WTC11 (cell line): ENCODE results near the gene KRTAP2-1.

Experiments used
- CREB1 ChIP-seq: sonication (generic); formaldehyde crosslinking; IDR thresholded peaks from 2 replicates; pipeline ENCODE4 v1.8.0; 2023; ENCODE audit warnings: mild to moderate bottlenecking, missing genetic modification reagents
- CREM ChIP-seq: sonication (generic); formaldehyde crosslinking; IDR thresholded peaks from 2 replicates; pipeline ENCODE4 v1.8.1; 2022; ENCODE audit warnings: mild to moderate bottlenecking, missing genetic modification reagents, moderate library complexity
- ETV6 ChIP-seq: sonication (generic); formaldehyde crosslinking; IDR thresholded peaks from 2 replicates; pipeline ENCODE4 v1.8.1; 2022; ENCODE audit warnings: mild to moderate bottlenecking, missing genetic modification reagents
- JAZF1 ChIP-seq: fragments of 250-450 bp; sonication (Bioruptor Pico); IDR thresholded peaks from 2 replicates; pipeline ENCODE4 v1.9.0; 2021; ENCODE audit warnings: moderate library complexity, mild to moderate bottlenecking, inconsistent platforms
- KAT7 ChIP-seq: sonication (generic); formaldehyde crosslinking; IDR thresholded peaks from 2 replicates; pipeline ENCODE4 v1.8.1; 2023; ENCODE audit warnings: missing genetic modification reagents, mild to moderate bottlenecking, borderline replicate concordance
- TEAD4 ChIP-seq: sonication (generic); formaldehyde crosslinking; IDR thresholded peaks from 2 replicates; pipeline ENCODE4 v1.8.0; 2022; ENCODE audit warnings: mild to moderate bottlenecking, missing genetic modification reagents
- ZNF317 ChIP-seq: sonication (generic); formaldehyde crosslinking; IDR thresholded peaks from 2 replicates; pipeline ENCODE4 v1.8.1; 2023; ENCODE audit warnings: low read depth, mild to moderate bottlenecking, moderate library complexity, missing genetic modification reagents, borderline replicate concordance
- TF ChIP-seq, protein P1 (sequence below): fragments of 200-600 bp; IDR thresholded peaks from 2 replicates; pipeline ENCODE4 v1.8.0; 2022; ENCODE audit warnings: antibody characterized with exemption
- TF ChIP-seq, protein P2 (sequence below): sonication (generic); formaldehyde crosslinking; conservative IDR thresholded peaks from 2 replicates; pipeline ENCODE4 v1.8.1; 2022; ENCODE audit warnings: mild to moderate bottlenecking, missing genetic modification reagents
- TF ChIP-seq, protein P3 (sequence below): sonication (generic); formaldehyde crosslinking; IDR thresholded peaks from 2 replicates; pipeline ENCODE4 v1.8.0; 2022; ENCODE audit warnings: mild to moderate bottlenecking, missing genetic modification reagents
- TF ChIP-seq, protein P4 (sequence below): sonication (generic); formaldehyde crosslinking; IDR thresholded peaks from 2 replicates; pipeline ENCODE4 v1.8.0; 2022; ENCODE audit warnings: missing genetic modification reagents
- TF ChIP-seq, protein P5 (sequence below): sonication (generic); formaldehyde crosslinking; IDR thresholded peaks from 2 replicates; pipeline ENCODE4 v1.8.0; 2022; ENCODE audit warnings: mild to moderate bottlenecking, missing genetic modification reagents
- TF ChIP-seq, protein P6 (sequence below): sonication (generic); formaldehyde crosslinking; IDR thresholded peaks from 2 replicates; pipeline ENCODE4 v1.8.0; 2023; ENCODE audit warnings: mild to moderate bottlenecking, missing genetic modification reagents

DNA sequence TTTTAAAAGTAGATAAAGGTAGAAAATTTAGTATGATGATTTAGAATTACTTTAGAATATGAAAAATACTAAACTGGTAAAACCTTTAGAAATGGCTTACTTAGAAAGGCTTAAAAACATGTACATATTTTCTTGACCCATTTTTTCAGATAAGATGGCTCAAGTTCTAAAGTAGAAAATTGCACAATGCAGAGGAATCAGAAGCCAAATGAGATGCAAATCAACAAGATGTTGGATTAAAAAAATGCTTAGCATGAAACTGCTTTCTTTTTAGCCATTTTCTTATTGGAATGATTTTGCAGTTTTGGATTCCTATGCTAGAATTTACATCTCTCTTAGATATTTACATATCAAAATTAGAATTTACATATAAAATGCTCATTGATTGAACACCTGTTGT is 36.7 kb downstream of the KRTAP2-1 start:
- no peak for TF ChIP-seq TEAD4 (CRISPR knock-in tag)
- TF ChIP-seq, protein P1, sequence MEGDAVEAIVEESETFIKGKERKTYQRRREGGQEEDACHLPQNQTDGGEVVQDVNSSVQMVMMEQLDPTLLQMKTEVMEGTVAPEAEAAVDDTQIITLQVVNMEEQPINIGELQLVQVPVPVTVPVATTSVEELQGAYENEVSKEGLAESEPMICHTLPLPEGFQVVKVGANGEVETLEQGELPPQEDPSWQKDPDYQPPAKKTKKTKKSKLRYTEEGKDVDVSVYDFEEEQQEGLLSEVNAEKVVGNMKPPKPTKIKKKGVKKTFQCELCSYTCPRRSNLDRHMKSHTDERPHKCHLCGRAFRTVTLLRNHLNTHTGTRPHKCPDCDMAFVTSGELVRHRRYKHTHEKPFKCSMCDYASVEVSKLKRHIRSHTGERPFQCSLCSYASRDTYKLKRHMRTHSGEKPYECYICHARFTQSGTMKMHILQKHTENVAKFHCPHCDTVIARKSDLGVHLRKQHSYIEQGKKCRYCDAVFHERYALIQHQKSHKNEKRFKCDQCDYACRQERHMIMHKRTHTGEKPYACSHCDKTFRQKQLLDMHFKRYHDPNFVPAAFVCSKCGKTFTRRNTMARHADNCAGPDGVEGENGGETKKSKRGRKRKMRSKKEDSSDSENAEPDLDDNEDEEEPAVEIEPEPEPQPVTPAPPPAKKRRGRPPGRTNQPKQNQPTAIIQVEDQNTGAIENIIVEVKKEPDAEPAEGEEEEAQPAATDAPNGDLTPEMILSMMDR = no peak
- TF ChIP-seq, protein P2, sequence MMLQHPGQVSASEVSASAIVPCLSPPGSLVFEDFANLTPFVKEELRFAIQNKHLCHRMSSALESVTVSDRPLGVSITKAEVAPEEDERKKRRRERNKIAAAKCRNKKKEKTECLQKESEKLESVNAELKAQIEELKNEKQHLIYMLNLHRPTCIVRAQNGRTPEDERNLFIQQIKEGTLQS (CRISPR knock-in tag) = no peak
- no peak for TF ChIP-seq JAZF1 (CRISPR knock-in tag)
- no peak for TF ChIP-seq ZNF317 (CRISPR knock-in tag)
- TF ChIP-seq, protein P3, sequence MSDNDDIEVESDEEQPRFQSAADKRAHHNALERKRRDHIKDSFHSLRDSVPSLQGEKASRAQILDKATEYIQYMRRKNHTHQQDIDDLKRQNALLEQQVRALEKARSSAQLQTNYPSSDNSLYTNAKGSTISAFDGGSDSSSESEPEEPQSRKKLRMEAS (CRISPR knock-in tag) = no peak
- TF ChIP-seq KAT7 (CRISPR knock-in tag) = no peak
- TF ChIP-seq CREM (CRISPR knock-in tag) = no peak
- no peak for TF ChIP-seq CREB1
- TF ChIP-seq, protein P4, sequence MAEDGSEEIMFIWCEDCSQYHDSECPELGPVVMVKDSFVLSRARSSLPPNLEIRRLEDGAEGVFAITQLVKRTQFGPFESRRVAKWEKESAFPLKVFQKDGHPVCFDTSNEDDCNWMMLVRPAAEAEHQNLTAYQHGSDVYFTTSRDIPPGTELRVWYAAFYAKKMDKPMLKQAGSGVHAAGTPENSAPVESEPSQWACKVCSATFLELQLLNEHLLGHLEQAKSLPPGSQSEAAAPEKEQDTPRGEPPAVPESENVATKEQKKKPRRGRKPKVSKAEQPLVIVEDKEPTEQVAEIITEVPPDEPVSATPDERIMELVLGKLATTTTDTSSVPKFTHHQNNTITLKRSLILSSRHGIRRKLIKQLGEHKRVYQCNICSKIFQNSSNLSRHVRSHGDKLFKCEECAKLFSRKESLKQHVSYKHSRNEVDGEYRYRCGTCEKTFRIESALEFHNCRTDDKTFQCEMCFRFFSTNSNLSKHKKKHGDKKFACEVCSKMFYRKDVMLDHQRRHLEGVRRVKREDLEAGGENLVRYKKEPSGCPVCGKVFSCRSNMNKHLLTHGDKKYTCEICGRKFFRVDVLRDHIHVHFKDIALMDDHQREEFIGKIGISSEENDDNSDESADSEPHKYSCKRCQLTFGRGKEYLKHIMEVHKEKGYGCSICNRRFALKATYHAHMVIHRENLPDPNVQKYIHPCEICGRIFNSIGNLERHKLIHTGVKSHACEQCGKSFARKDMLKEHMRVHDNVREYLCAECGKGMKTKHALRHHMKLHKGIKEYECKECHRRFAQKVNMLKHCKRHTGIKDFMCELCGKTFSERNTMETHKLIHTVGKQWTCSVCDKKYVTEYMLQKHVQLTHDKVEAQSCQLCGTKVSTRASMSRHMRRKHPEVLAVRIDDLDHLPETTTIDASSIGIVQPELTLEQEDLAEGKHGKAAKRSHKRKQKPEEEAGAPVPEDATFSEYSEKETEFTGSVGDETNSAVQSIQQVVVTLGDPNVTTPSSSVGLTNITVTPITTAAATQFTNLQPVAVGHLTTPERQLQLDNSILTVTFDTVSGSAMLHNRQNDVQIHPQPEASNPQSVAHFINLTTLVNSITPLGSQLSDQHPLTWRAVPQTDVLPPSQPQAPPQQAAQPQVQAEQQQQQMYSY (CRISPR knock-in tag) = no peak
- TF ChIP-seq, protein P5, sequence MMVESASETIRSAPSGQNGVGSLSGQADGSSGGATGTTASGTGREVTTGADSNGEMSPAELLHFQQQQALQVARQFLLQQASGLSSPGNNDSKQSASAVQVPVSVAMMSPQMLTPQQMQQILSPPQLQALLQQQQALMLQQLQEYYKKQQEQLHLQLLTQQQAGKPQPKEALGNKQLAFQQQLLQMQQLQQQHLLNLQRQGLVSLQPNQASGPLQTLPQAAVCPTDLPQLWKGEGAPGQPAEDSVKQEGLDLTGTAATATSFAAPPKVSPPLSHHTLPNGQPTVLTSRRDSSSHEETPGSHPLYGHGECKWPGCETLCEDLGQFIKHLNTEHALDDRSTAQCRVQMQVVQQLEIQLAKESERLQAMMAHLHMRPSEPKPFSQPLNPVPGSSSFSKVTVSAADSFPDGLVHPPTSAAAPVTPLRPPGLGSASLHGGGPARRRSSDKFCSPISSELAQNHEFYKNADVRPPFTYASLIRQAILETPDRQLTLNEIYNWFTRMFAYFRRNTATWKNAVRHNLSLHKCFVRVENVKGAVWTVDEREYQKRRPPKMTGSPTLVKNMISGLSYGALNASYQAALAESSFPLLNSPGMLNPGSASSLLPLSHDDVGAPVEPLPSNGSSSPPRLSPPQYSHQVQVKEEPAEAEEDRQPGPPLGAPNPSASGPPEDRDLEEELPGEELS = no peak
- TF ChIP-seq ETV6 = no peak
- TF ChIP-seq, protein P6, sequence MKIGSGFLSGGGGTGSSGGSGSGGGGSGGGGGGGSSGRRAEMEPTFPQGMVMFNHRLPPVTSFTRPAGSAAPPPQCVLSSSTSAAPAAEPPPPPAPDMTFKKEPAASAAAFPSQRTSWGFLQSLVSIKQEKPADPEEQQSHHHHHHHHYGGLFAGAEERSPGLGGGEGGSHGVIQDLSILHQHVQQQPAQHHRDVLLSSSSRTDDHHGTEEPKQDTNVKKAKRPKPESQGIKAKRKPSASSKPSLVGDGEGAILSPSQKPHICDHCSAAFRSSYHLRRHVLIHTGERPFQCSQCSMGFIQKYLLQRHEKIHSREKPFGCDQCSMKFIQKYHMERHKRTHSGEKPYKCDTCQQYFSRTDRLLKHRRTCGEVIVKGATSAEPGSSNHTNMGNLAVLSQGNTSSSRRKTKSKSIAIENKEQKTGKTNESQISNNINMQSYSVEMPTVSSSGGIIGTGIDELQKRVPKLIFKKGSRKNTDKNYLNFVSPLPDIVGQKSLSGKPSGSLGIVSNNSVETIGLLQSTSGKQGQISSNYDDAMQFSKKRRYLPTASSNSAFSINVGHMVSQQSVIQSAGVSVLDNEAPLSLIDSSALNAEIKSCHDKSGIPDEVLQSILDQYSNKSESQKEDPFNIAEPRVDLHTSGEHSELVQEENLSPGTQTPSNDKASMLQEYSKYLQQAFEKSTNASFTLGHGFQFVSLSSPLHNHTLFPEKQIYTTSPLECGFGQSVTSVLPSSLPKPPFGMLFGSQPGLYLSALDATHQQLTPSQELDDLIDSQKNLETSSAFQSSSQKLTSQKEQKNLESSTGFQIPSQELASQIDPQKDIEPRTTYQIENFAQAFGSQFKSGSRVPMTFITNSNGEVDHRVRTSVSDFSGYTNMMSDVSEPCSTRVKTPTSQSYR (CRISPR knock-in tag) = no peak
